K562 (cell line): ENCODE results near the gene APBB2. TPM values are rescaled to one million over a fixed set of nuclear protein-coding genes. Genes with fewer than 3 reads are reported as not detected.

Source experiments
- ATAC-seq: fragments of 200-7000 bp; cut with Tn5 transposase; 3 replicates; pipeline ENCODE4 v1.9.1; 2020; ENCODE audit warnings: moderate library complexity
- BruUV-seq: library from RNA; stranded (reverse); fragments of 400-500 nt; replicated peaks from 2 replicates; lab custom pipeline; 2021; lab: Mats Ljungman, UMichigan
- CTCF ChIA-PET: fragments of 300-600 bp; formaldehyde crosslinking; extraction: SDS; loops from one replicate; lab custom pipeline; 2021; ENCODE audit warnings: low intra/inter-chr PET ratio; lab: Yijun Ruan, JAX
- POLR2A ChIA-PET: fragments of 300-600, 350-650 bp; sonication (Branson Sonifier 250); formaldehyde crosslinking; extraction: SDS; loops from one replicate; lab custom pipeline; 2021; ENCODE audit warnings: antibody characterized with exemption, inconsistent platforms; lab: Yijun Ruan, JAX
- DNase-seq, 4 experiments: peaks; one replicate each; pipeline versions ENCODE4 v3.0.0 to v3.0.0-alpha.2; 2011 to 2018; ENCODE audit warnings: low spot score in 3 of 4, mixed read lengths in 3 of 4; ENCODE audit errors: extremely low read depth in 1 of 4
- FAIRE-seq: peaks from 2 replicates; lab custom pipeline; 2011; peaks lifted over from hg19 to GRCh38; lab: Jason Lieb, UNC
- H2AFZ ChIP-seq: 2 replicates; pipeline ENCODE4 v1.6.0; 2011; ENCODE audit warnings: low read depth, low read length, control low read depth, inconsistent platforms
- H3K27ac ChIP-seq: fragments of 200-600 bp; 3 replicates; pipeline ENCODE4 v1.8.0; 2011; ENCODE audit warnings: low read depth, mild to moderate bottlenecking, control low read depth, inconsistent platforms, low read length, moderate library complexity, mixed read lengths; ENCODE audit errors: extremely low read depth
- H3K27me3 ChIP-seq, 2 experiments: fragments of 300-600 bp in 1 of 2; 2 replicates in 1 of 2; 3 replicates in 1 of 2; pipeline versions ENCODE4 v1.6.0 to v1.8.0; 2011; ENCODE audit warnings: inconsistent platforms in 2 of 2, low read length in 2 of 2, mild to moderate bottlenecking in 1 of 2, mixed read lengths in 1 of 2, moderate library complexity in 1 of 2; ENCODE audit not compliant: control insufficient read depth in 2 of 2, insufficient read depth in 2 of 2
- H3K36me3 ChIP-seq: fragments of 300-600 bp; 3 replicates; pipeline ENCODE4 v1.8.0; 2011; ENCODE audit warnings: mild to moderate bottlenecking, low read length, inconsistent platforms; ENCODE audit not compliant: control insufficient read depth, insufficient read depth
- H3K4me1 ChIP-seq, 2 experiments: fragments of 200-600 bp in 1 of 2; replicated peaks in 1 of 2; 2 replicates in 1 of 2; 3 replicates in 1 of 2; pipeline versions ENCODE4 v1.5.1 to v1.8.0; 2011; ENCODE audit warnings: inconsistent platforms in 2 of 2, low read length in 2 of 2, mild to moderate bottlenecking in 1 of 2, mixed read lengths in 1 of 2, moderate library complexity in 1 of 2; ENCODE audit not compliant: control insufficient read depth in 2 of 2, insufficient read depth in 2 of 2
- H3K4me2 ChIP-seq: 2 replicates; pipeline ENCODE4 v1.6.1; 2011; ENCODE audit warnings: low read length, control low read depth, inconsistent platforms, mixed read lengths; ENCODE audit not compliant: insufficient read depth
- H3K4me3 ChIP-seq: fragments of 200-600 bp; sonication (generic), shearing (Covaris generic); 2 replicates; pipeline ENCODE4 v1.5.1; 2016; ENCODE audit warnings: control low read depth, inconsistent platforms
- H3K79me2 ChIP-seq: fragments of 200-600 bp; 3 replicates; pipeline ENCODE4 v1.8.0; 2011; ENCODE audit warnings: low read length, inconsistent platforms; ENCODE audit not compliant: control insufficient read depth, insufficient read depth
- H3K9ac ChIP-seq, 2 experiments: 2 replicates each; pipeline versions ENCODE4 v1.6.0 to v1.6.1; 2011; ENCODE audit warnings: low read depth in 2 of 2, low read length in 2 of 2, control low read depth in 1 of 2, inconsistent platforms in 1 of 2, mild to moderate bottlenecking in 1 of 2, mixed read lengths in 1 of 2; ENCODE audit not compliant: insufficient read depth in 1 of 2
- H3K9me1 ChIP-seq: one replicate; pipeline ENCODE4 v1.6.0; 2011; ENCODE audit warnings: inconsistent platforms, mild to moderate bottlenecking, low read length, moderate library complexity; ENCODE audit not compliant: control insufficient read depth, insufficient read depth
- H3K9me3 ChIP-seq: replicated peaks from 2 replicates; pipeline ENCODE4 v1.5.1; 2011; ENCODE audit warnings: low read depth, low read length, inconsistent platforms; ENCODE audit not compliant: control insufficient read depth, insufficient read depth
- H4K20me1 ChIP-seq: replicated peaks from 2 replicates; pipeline ENCODE4 v1.6.1; 2011; ENCODE audit warnings: low read length, inconsistent platforms, mixed read lengths; ENCODE audit not compliant: control insufficient read depth, insufficient read depth
- ARID4B ChIP-seq: sonication (generic); formaldehyde crosslinking; IDR thresholded peaks from 2 replicates; pipeline ENCODE4 v1.8.0; 2022; ENCODE audit warnings: mild to moderate bottlenecking, missing genetic modification reagents
- DACH1 ChIP-seq: fragments of 450-650 bp; IDR thresholded peaks from 2 replicates; pipeline ENCODE4 v1.6.1; 2018; ENCODE audit not compliant: partially characterized antibody
- ETV5 ChIP-seq: sonication (generic); formaldehyde crosslinking; IDR thresholded peaks from 2 replicates; pipeline ENCODE4 v1.4.0; 2020; ENCODE audit warnings: low read depth, mild to moderate bottlenecking, missing genetic modification reagents
- HMG20A ChIP-seq: fragments of 450-650 bp; formaldehyde crosslinking; conservative IDR thresholded peaks from 2 replicates; pipeline ENCODE4 v1.4.0; 2020; ENCODE audit warnings: mild to moderate bottlenecking, mixed read lengths
- HNRNPH1 ChIP-seq: fragments of 200-400 bp; formaldehyde crosslinking; optimal IDR thresholded peaks from 2 replicates; pipeline ENCODE3; 2017; ENCODE audit warnings: low read depth, mild to moderate bottlenecking, low read length, moderate library complexity
- PCBP1 ChIP-seq: fragments of 200-400 bp; formaldehyde crosslinking; IDR thresholded peaks from 2 replicates; pipeline ENCODE4 v1.6.1; 2018; ENCODE audit warnings: mild to moderate bottlenecking, low read depth, low read length; ENCODE audit not compliant: poor library complexity, severe bottlenecking
- SIRT6 ChIP-seq: IDR thresholded peaks from one replicate; pipeline ENCODE4 v1.6.1; 2012; ENCODE audit warnings: low read depth, mild to moderate bottlenecking, control low read depth, inconsistent platforms, low read length, moderate library complexity
- SMARCA5 ChIP-seq: fragments of 450-650 bp; IDR thresholded peaks from 2 replicates; pipeline ENCODE4 v1.6.1; 2016
- SPI1 ChIP-seq: IDR thresholded peaks from 2 replicates; pipeline ENCODE4 v1.6.1; 2011; ENCODE audit warnings: low read depth, low read length, control low read depth, borderline replicate concordance
- XRCC5 ChIP-seq: fragments of 200-400 bp; formaldehyde crosslinking; IDR thresholded peaks from 2 replicates; pipeline ENCODE4 v1.6.1; 2017; ENCODE audit warnings: low read depth, mild to moderate bottlenecking, low read length
- ZNF197 ChIP-seq: fragments of 200-800 bp; sonication (Bioruptor generic); IDR thresholded peaks from 2 replicates; pipeline ENCODE4 v1.6.1; 2016; ENCODE audit warnings: low read depth, missing genetic modification characterization, missing compliant biosample characterization
- WGBS: fragments of 100-300 bp; shearing (Covaris generic); methylation state at CpG from one replicate; pipeline ENCODE4 v1.1.6; 2016; ENCODE audit warnings: low coverage, mixed read lengths; ENCODE audit not compliant: insufficient coverage; ENCODE audit errors: missing lambda C conversion rate; 5-methylcytosine and 5-hydroxymethylcytosine counted together
- in situ Hi-C: fragments of 300-500 bp; cut with MboI; formaldehyde crosslinking; loops from 4 replicates; pipeline ENCODE4 v1.15.0; 2018; ENCODE audit warnings: inconsistent platforms, mixed read lengths
- intact Hi-C: fragments of 100-400 bp; cut with micrococcal nuclease; formaldehyde crosslinking; loops from 2 replicates; pipeline ENCODE4 v1.14.2; 2022
- polyA plus RNA-seq, 8 experiments: library from polyadenylated mRNA; depleted of rRNA in 4 of 8; stranded (reverse) in 5 of 8; unstranded in 3 of 8; fragments of >200 nt; fragmentation: Nextera tagmentation in 2 of 8; fragmentation: Illumina TruSeq in 1 of 8; extraction: Ambion mirVana in 2 of 8; extraction: Trizol in 1 of 8; gene quantifications; 2 replicates each; pipeline versions ENCODE4 v1.2.1 to v1.2.3, GENCODE V29; 2011 to 2014; ENCODE audit warnings: inconsistent platforms in 1 of 8, missing spikeins in 1 of 8
- total RNA-seq, 7 experiments: library from RNA; depleted of rRNA in 6 of 7; stranded (reverse); fragments of >200 nt in 6 of 7; fragmentation: Illumina TruSeq in 2 of 7; extraction: Trizol in 2 of 7; gene quantifications; 2 replicates each; pipeline versions ENCODE4 v1.2.1 to v1.2.3, GENCODE V29; 2011 to 2021; ENCODE audit warnings: low replicate concordance in 1 of 7
- TF ChIP-seq, protein P1 (sequence below): fragments of 450-650 bp; IDR thresholded peaks from 2 replicates; pipeline ENCODE4 v1.6.1; 2016; ENCODE audit warnings: missing biosample characterization, missing genetic modification characterization
- TF ChIP-seq, protein P2 (sequence below): fragments of 450-650 bp; IDR thresholded peaks from 2 replicates; pipeline ENCODE4 v1.6.1; 2018; ENCODE audit warnings: mild to moderate bottlenecking, low read depth; ENCODE audit not compliant: partially characterized antibody

The APBB2 gene
- total and polyA plus RNA-seq, 9 of the 15 experiments (the other 6 are each of a cell fraction or from before 2014, with no cell fraction given) = 0.08 to 2.1 (median 1.4) TPM

DNA sequence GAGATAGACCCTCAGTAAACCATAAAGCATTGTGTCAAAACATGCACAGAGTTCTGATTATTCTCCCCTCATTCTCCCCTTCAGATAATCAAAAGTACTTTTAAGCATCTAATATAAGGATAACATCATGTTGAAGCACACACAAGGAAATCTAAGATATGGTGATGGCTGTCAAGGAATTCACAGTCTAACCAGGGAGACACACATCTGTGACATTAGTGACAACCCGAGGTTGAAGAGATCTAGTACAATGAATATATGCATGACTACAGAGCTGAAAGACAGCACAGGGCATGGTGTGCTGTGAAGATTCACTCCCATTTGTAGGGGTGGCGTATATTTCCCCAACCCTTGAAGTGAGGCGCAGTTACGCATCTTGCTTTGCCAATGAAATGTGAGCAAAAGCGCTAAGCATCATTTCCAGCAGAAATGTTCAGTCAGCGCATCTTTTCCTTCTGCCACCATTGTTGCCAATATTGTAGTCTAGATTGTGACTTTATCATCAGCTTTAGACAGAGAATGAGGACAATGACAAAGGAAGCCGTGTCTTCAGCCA is 342.6 kb downstream of the APBB2 start:
- ChIA-PET CTCF (no interaction called here), POLR2A (no interaction called here)
- no peaks in the 10 kb centered on the region for H3K79me2 ChIP-seq
- TF ChIP-seq SMARCA5 (no peak), HMG20A (CRISPR knock-in tag) (no peak), DACH1 (no peak), ZNF197 (CRISPR knock-in tag) (no peak), SIRT6 (no peak), XRCC5 (no peak), PCBP1 (no peak), HNRNPH1 (no peak), SPI1 (no peak), ETV5 (CRISPR knock-in tag) (no peak), ARID4B (no peak)
- TF ChIP-seq, protein P1, sequence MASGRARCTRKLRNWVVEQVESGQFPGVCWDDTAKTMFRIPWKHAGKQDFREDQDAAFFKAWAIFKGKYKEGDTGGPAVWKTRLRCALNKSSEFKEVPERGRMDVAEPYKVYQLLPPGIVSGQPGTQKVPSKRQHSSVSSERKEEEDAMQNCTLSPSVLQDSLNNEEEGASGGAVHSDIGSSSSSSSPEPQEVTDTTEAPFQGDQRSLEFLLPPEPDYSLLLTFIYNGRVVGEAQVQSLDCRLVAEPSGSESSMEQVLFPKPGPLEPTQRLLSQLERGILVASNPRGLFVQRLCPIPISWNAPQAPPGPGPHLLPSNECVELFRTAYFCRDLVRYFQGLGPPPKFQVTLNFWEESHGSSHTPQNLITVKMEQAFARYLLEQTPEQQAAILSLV (tag) = no peak
- TF ChIP-seq, protein P2, sequence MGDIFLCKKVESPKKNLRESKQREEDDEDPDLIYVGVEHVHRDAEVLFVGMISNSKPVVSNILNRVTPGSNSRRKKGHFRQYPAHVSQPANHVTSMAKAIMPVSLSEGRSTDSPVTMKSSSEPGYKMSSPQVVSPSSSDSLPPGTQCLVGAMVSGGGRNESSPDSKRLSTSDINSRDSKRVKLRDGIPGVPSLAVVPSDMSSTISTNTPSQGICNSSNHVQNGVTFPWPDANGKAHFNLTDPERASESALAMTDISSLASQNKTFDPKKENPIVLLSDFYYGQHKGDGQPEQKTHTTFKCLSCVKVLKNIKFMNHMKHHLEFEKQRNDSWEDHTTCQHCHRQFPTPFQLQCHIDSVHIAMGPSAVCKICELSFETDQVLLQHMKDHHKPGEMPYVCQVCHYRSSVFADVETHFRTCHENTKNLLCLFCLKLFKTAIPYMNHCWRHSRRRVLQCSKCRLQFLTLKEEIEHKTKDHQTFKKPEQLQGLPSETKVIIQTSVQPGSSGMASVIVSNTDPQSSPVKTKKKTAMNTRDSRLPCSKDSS = no peak
- in situ Hi-C loops (no loop called here), intact Hi-C loops (no loop called here)
- no peaks in the 10 kb centered on the region for H3K4me1 ChIP-seq
- no peak overlapping the region for H2AFZ ChIP-seq
- H4K20me1 ChIP-seq = no peaks in the 10 kb centered on the region
- no peak for ATAC-seq
- no peak overlapping the region for H3K9ac ChIP-seq
- H3K4me2 ChIP-seq = no peak overlapping the region
- DNase-seq = no peak
- H3K9me1 ChIP-seq = no peaks in the 10 kb centered on the region
- H3K27ac ChIP-seq = no peak overlapping the region
- H3K36me3 ChIP-seq = no peaks in the 10 kb centered on the region
- no peak overlapping the region for H3K4me3 ChIP-seq
- no peak for FAIRE-seq
- BruUV-seq = no TSS peak
- peaks cover 3 to 14% of the 10 kb centered on the region in 2 experiments; a peak in 3 of 5 replicates for H3K27me3 ChIP-seq
- 19% methylated on average over 7 of the region's 7 CpGs for WGBS
- H3K9me3 ChIP-seq = no peaks in the 10 kb centered on the region
